Smooth muscle cell (in vitro differentiated cells): ENCODE data around the gene CCL23. TPM values are rescaled to one million over a fixed set of nuclear protein-coding genes. Genes with fewer than 3 reads are reported as not detected.
"Not testable (repeated sequence)": the region's sequence is repeated elsewhere in the genome, so short reads cannot be mapped to it uniquely, and the experiment has no call there.

Source experiments
- DNase-seq: peaks from one replicate; lab custom pipeline; 2025; ENCODE audit not compliant: unreplicated experiment; lab: John Stamatoyannopoulos, UW
- H2AFZ ChIP-seq: fragments of 200-600 bp; sonication (generic); 2 replicates; pipeline ENCODE4 v1.6.0; 2016; ENCODE audit warnings: antibody characterized with exemption, low read depth, mild to moderate bottlenecking
- H3F3A ChIP-seq: fragments of 200-600 bp; sonication (generic); 2 replicates; pipeline ENCODE4 v1.6.0; 2017; ENCODE audit warnings: antibody characterized with exemption, low read depth
- H3K27ac ChIP-seq: fragments of 200-600 bp; sonication (generic); 2 replicates; pipeline ENCODE4 v1.5.1; 2016; ENCODE audit warnings: low read depth, mild to moderate bottlenecking
- H3K27me3 ChIP-seq: fragments of 200-600 bp; sonication (generic); 2 replicates; pipeline ENCODE4 v1.6.1; 2016; ENCODE audit warnings: low read depth, mild to moderate bottlenecking
- H3K36me3 ChIP-seq: fragments of 200-600 bp; sonication (generic); 2 replicates; pipeline ENCODE4 v1.5.1; 2016; ENCODE audit warnings: low read depth
- H3K4me1 ChIP-seq: fragments of 200-600 bp; sonication (generic); 2 replicates; pipeline ENCODE4 v1.5.1; 2016; ENCODE audit warnings: low read depth
- H3K4me2 ChIP-seq: fragments of 200-600 bp; sonication (generic); 2 replicates; pipeline ENCODE4 v1.6.0; 2016; ENCODE audit warnings: mild to moderate bottlenecking
- H3K4me3 ChIP-seq: fragments of 200-600 bp; sonication (generic); 2 replicates; pipeline ENCODE4 v1.5.1; 2016; ENCODE audit warnings: mild to moderate bottlenecking
- H3K79me2 ChIP-seq: fragments of 200-600 bp; sonication (generic); 2 replicates; pipeline ENCODE4 v1.6.0; 2016; ENCODE audit warnings: low read depth, mild to moderate bottlenecking
- H3K9ac ChIP-seq: fragments of 200-600 bp; sonication (generic); 2 replicates; pipeline ENCODE4 v1.6.0; 2016; ENCODE audit warnings: low read depth
- H3K9me3 ChIP-seq: fragments of 200-600 bp; sonication (generic); replicated peaks from 2 replicates; pipeline ENCODE4 v1.5.1; 2016; ENCODE audit warnings: low read depth
- H4K20me1 ChIP-seq: fragments of 200-600 bp; sonication (generic); 2 replicates; pipeline ENCODE4 v1.6.0; 2016; ENCODE audit warnings: low read depth
- CTCF ChIP-seq: fragments of 200-600 bp; sonication (generic); IDR thresholded peaks from 2 replicates; pipeline ENCODE4 v1.5.1; 2017; ENCODE audit warnings: borderline replicate concordance, mild to moderate bottlenecking, antibody characterized with exemption; ENCODE audit not compliant: insufficient read depth, poor library complexity, severe bottlenecking
- WGBS: methylation state at CpG from one replicate; pipeline ENCODE4 v1.1.7; 2016; ENCODE audit warnings: low lambda C conversion rate; 5-methylcytosine and 5-hydroxymethylcytosine counted together
- polyA plus RNA-seq: library from polyadenylated mRNA; unstranded; fragments of >200 nt; fragmentation: Nextera tagmentation; extraction: Ambion mirVana; gene quantifications from 2 replicates; pipeline ENCODE4 v1.2.1, GENCODE V29; 2016
- total RNA-seq: library from RNA; depleted of rRNA; stranded (reverse); fragments of >200 nt; gene quantifications from 2 replicates; pipeline ENCODE4 v1.2.3, GENCODE V29; 2014

The CCL23 gene
- total and polyA plus RNA-seq, 2 experiments from 2014 or later = not detected

- H3K27ac ChIP-seq = no peak overlapping the region
- no peak overlapping the region for H3K4me2 ChIP-seq
- H3K27me3 ChIP-seq = peaks cover 22% of the 10 kb centered on the region
- H3K36me3 ChIP-seq = no peaks in the 10 kb centered on the region
- no peak for DNase-seq
- no peak overlapping the region for H3K4me3 ChIP-seq
- no peak overlapping the region for H2AFZ ChIP-seq
- no peaks in the 10 kb centered on the region for H3K79me2 ChIP-seq
- H4K20me1 ChIP-seq = no peaks in the 10 kb centered on the region
- no peaks in the 10 kb centered on the region for H3K4me1 ChIP-seq
- no peaks in the 10 kb centered on the region for H3F3A ChIP-seq
- no peaks in the 10 kb centered on the region for H3K9me3 ChIP-seq
- TF ChIP-seq CTCF = no peak
- H3K9ac ChIP-seq = no peak overlapping the region
- 86% methylated on average over 2 of the region's 2 CpGs for WGBS
Measured at GRCh38 chr17:36019423-36019822, 1.7 kb upstream of the CCL23 start.

- Histone ChIP-seq H3K9me3 (no peaks in the 10 kb centered on the region), H3K27ac (no peak overlapping the region), H3K27me3 (peaks cover 22% of the 10 kb centered on the region), H3K9ac (no peak overlapping the region), H3K79me2 (no peaks in the 10 kb centered on the region), H3K4me3 (no peak overlapping the region), H3F3A (no peaks in the 10 kb centered on the region), H3K36me3 (no peaks in the 10 kb centered on the region), H4K20me1 (no peaks in the 10 kb centered on the region), H3K4me2 (no peak overlapping the region), H3K4me1 (no peaks in the 10 kb centered on the region), H2AFZ (no peak overlapping the region)
- no peak for DNase-seq
- WGBS = 95% methylated on average over 2 of the region's 2 CpGs
- TF ChIP-seq CTCF = no peak
Measured at GRCh38 chr17:36016555-36016954, 1.2 kb downstream of the CCL23 start.

GRCh38 chr17:36015895-36016294 lies 1.9 kb downstream of the CCL23 start:
- not testable (repeated sequence) for H3K9ac ChIP-seq, H3K4me3 ChIP-seq, H3F3A ChIP-seq, H3K36me3 ChIP-seq, H3K4me1 ChIP-seq, H4K20me1 ChIP-seq, H3K4me2 ChIP-seq, H3K79me2 ChIP-seq, DNase-seq, H3K9me3 ChIP-seq, H2AFZ ChIP-seq, H3K27ac ChIP-seq
- peaks cover 21% of the 10 kb centered on the region for H3K27me3 ChIP-seq
- 89% methylated on average over 4 of the region's 4 CpGs for WGBS

- no peak for DNase-seq
- TF ChIP-seq CTCF = no peak
- WGBS = 81% methylated on average over 5 of the region's 5 CpGs
- Histone ChIP-seq H3F3A (no peaks in the 10 kb centered on the region), H3K9ac (no peak overlapping the region), H3K4me1 (no peaks in the 10 kb centered on the region), H3K9me3 (no peaks in the 10 kb centered on the region), H3K27ac (no peak overlapping the region), H3K79me2 (no peaks in the 10 kb centered on the region), H3K4me2 (no peak overlapping the region), H3K4me3 (no peak overlapping the region), H2AFZ (no peak overlapping the region), H3K36me3 (no peaks in the 10 kb centered on the region), H4K20me1 (no peaks in the 10 kb centered on the region), H3K27me3 (peaks cover 11% of the 10 kb centered on the region)
Measured at GRCh38 chr17:36014946-36015345, 2.8 kb downstream of the CCL23 start.
